Hepatocyte (in vitro differentiated cells): ENCODE data around the gene KRT77.

Source experiments
- CTCF ChIP-seq: fragments of 200-600 bp; sonication (generic); IDR thresholded peaks from 2 replicates; pipeline ENCODE4 v1.5.1; 2016; ENCODE audit warnings: antibody characterized with exemption, mild to moderate bottlenecking; ENCODE audit not compliant: poor library complexity
- EZH2 ChIP-seq: fragments of 200-600 bp; sonication (generic); IDR thresholded peaks from 2 replicates; pipeline ENCODE4 v1.6.1; 2016; ENCODE audit warnings: antibody characterized with exemption, mild to moderate bottlenecking, borderline replicate concordance
- EZH2phosphoT487 ChIP-seq: fragments of 200-600 bp; sonication (generic); IDR thresholded peaks from one replicate; pipeline ENCODE4 v1.6.1; 2018; ENCODE audit warnings: antibody characterized with exemption, mild to moderate bottlenecking, low read depth, moderate library complexity; ENCODE audit not compliant: unreplicated experiment, severe bottlenecking

- TF ChIP-seq CTCF, result no peak
- no peak for TF ChIP-seq EZH2phosphoT487
- no peak for TF ChIP-seq EZH2
Observed at GRCh38 chr12:52661668-52662067, 41.7 kb downstream of the KRT77 start.
